AG09309 (cell line): ENCODE data around the gene WDR27.
"Not testable (repeated sequence)": the region's sequence is repeated elsewhere in the genome, so short reads cannot be mapped to it uniquely, and the experiment has no call there.

Source experiments
- DNase-seq: peaks from one replicate; pipeline ENCODE4 v3.0.0-alpha.2; 2010; ENCODE audit warnings: low read depth
- H3K4me3 ChIP-seq: 2 replicates; pipeline ENCODE4 v1.5.1; 2011; ENCODE audit warnings: mild to moderate bottlenecking, low read depth, low read length, moderate library complexity; ENCODE audit not compliant: control insufficient read depth
- TF ChIP-seq, protein P1 (sequence below): IDR thresholded peaks from 2 replicates; pipeline ENCODE4 v1.5.1; 2011; ENCODE audit warnings: mild to moderate bottlenecking, low read depth, low read length, inconsistent platforms; ENCODE audit not compliant: insufficient read depth, control insufficient read depth; ENCODE audit errors: missing control alignments

WDR27 gene

DNA sequence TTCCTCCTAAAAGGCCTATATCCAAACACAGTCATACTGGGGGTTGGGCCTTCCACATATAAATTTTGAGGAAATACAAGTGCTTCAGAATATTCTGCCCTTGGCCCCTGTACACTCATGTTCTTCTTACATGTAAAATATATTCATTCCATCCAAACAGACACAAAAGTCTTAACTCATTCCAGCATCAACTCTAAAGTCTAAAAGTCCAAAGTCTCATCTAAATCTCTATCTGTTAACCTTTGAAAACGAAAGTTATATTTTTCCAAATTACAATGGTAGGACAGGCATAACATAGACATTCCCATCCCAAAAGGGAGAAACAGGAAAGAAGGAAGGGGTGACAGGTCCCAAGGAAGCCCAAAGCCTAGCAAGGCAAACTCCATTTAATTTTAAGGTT, 232.8 kb downstream of the WDR27 start:
- TF ChIP-seq, protein P1, sequence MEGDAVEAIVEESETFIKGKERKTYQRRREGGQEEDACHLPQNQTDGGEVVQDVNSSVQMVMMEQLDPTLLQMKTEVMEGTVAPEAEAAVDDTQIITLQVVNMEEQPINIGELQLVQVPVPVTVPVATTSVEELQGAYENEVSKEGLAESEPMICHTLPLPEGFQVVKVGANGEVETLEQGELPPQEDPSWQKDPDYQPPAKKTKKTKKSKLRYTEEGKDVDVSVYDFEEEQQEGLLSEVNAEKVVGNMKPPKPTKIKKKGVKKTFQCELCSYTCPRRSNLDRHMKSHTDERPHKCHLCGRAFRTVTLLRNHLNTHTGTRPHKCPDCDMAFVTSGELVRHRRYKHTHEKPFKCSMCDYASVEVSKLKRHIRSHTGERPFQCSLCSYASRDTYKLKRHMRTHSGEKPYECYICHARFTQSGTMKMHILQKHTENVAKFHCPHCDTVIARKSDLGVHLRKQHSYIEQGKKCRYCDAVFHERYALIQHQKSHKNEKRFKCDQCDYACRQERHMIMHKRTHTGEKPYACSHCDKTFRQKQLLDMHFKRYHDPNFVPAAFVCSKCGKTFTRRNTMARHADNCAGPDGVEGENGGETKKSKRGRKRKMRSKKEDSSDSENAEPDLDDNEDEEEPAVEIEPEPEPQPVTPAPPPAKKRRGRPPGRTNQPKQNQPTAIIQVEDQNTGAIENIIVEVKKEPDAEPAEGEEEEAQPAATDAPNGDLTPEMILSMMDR, result no peak
- no peak overlapping the region for H3K4me3 ChIP-seq

DNA sequence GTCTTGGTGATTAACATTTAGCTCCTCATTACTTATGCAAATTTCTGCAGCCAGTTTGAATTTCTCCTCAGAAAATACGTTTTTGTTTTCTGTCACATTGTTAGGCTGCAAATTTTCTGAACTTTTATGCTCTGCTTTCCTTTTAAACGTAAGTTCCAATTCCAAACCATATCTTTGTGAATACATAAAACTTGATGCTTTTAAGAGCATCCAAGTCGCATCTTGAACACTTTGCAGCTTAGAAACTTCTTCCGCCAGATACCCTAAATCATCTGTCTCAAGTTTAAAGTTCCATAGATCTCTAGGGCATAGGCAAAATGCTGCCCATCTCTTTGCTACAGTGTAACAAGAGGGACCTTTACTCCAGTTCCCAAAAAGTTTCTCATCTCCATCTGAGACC, 234.1 kb downstream of the WDR27 start:
- not testable (repeated sequence) for DNase-seq

More for the DNA sequence above, 232.8 kb downstream of the WDR27 start:
- DNase-seq, result no peak

DNA sequence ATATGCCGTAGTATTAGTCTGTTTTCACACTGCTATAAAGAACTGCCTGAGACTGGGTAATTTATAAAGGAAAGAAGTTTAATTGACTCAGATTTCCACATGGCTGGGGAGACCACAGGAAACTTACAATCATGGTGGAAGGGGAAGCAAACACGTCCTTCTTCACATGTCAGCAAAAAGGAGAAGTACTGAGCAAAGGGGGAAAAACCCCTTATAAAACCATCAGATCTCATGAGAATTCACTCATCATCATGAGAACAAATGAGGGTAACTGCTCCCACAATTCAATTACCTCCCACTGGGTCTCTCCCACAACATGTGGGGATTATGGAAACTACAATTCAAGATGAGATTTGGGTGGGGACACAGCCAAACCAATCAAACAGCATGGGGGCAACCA, 235.6 kb downstream of the WDR27 start:
- H3K4me3 ChIP-seq, DNase-seq: not testable (repeated sequence)

More for the DNA sequence above, 234.1 kb downstream of the WDR27 start:
- H3K4me3 ChIP-seq, result not testable (repeated sequence)

DNA sequence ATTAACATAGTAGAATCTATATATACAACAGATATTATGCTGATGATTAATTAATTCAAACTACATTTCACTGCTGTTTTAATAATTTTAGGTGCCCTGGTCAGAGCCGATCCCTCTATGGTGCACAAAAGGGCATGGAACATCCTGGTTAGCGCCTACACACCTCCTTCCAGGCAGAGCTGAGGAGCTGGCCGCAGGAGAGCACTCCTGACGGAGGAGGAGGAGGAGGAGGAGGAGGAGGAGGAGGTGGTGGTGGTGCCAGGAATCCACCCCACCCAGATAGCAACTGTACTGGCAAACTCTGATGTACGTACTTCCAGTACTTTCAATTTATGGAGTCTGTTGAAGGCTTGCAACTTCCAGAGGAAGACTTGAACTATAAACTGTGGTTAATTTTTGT, 244.1 kb downstream of the WDR27 start:
- DNase-seq, result no peak
- TF ChIP-seq, protein P1, result no peak
- no peak overlapping the region for H3K4me3 ChIP-seq

DNA sequence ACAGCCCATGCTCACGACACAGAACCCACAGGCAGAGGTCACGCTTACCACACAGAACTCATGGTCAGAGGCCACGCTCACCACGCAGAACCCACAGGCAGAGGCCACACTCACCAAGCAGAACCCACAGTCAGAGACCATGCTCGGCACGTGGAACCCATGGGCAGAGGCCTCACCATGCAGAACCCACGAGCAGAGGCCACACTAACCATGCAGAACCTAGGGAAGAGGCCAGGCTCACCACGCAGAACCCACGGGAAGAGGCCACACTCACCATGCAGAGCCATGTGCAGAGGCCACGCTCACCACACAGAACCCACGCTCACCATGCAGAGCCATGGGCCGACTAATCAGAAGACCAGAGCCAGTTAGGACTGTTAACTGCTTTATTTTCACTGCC, 245.0 kb downstream of the WDR27 start:
- TF ChIP-seq, protein P1, result no peak
- H3K4me3 ChIP-seq, result no peak overlapping the region
- no peak for DNase-seq

DNA sequence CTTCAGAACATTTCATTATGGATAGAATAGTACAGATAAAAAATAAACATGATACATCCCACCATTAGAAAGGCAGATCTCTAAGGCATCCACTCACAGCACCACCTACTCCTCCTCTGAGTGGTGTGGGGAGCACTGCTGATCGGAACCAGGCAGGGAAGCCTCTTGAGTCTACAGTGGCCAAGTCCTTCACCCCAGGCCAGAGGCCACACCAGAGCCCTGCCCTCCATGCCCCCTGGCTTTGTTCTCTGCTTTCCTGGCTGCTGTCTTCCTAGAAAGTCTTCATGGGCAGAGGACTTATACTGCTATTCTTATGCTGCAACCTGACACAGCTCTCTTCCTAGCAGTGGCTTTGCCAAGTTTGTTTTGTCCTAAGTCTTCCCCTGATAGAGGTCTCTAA, 246.4 kb downstream of the WDR27 start:
- H3K4me3 ChIP-seq, result no peak overlapping the region
- TF ChIP-seq, protein P1, result no peak
- DNase-seq, result no peak

DNA sequence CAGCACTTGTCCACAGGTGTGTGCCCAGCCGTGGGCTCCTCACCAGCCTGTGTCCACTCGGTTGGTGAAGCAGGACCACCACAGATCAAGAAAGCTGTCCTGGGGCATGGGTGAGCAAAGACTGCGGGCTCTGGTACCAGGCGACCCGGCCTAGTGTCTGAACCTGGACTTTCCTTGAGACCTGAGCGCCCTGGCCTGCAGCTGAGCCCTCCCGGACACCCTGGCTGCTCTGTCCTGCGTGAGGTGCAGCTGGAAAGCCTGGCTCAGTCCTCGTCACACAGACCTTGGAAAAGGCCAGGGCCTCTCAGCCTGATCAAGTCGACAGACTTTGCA, 247.0 kb downstream of the WDR27 start:
- DNase-seq, result no peak
- TF ChIP-seq, protein P1, result no peak

DNA sequence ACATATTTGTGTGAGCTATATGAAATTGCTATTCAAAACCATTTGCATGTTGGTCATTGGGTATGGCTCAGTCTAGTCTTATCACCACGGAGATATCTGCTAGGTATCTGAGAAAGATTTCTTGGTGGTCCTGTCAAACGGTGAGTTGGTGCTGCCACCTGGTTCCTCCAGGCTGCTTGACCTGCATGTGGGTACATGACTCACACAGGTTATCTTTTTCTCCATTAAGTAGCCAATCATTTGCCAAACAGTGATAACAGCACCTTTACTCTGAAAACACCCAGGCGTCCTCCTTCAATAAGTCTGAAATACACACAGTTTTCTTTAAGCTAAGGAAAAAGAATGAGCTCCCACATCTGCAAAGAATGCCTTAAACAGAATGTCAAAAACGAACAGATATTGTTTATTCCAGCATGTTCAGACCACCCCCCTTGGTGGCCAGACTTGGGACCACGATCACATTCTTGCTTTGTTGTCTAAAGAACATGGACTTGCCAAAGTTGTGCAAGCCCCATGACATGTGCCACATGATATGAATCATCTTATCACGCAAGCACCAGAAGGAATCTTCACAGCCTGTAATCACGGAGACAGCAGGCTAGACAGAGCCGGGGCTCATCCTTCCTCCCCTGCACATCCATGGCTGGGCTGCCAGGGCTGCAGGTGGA, 247.5 kb downstream of the WDR27 start:
- peak; percentile 57 for DNase-seq
- H3K4me3 ChIP-seq, result no peak overlapping the region
- TF ChIP-seq, protein P1, result no peak

More for the DNA sequence above, 247.0 kb downstream of the WDR27 start:
- no peak overlapping the region for H3K4me3 ChIP-seq
